Lower leg skin (tissue), 4 donors: ENCODE results near the gene EIF3M. TPM values are rescaled to one million over a fixed set of nuclear protein-coding genes. Genes with fewer than 3 reads are reported as not detected.

Experiments used
- DNase-seq, 2 donors: peaks; one replicate each; pipeline ENCODE4 v3.0.0-alpha.2; 2019; ENCODE audit warnings: low spot score in 2 of 2
- H3K4me3 ChIP-seq: fragments of 200-600 bp; sonication (generic); 2 replicates; pipeline ENCODE4 v1.5.1; 2017; ENCODE audit warnings: mild to moderate bottlenecking, low read depth; ENCODE audit not compliant: poor library complexity, severe bottlenecking
- POLR2A ChIP-seq, 2 donors: fragments of 450-650 bp; IDR thresholded peaks; one replicate each; pipeline ENCODE4 v1.6.1; 2016 to 2017; ENCODE audit warnings: antibody characterized with exemption in 2 of 2, mild to moderate bottlenecking in 1 of 2, moderate library complexity in 1 of 2
- WGBS, 2 donors: methylation state at CpG; one replicate each; pipeline ENCODE4 v1.1.5; 2018; 5-methylcytosine and 5-hydroxymethylcytosine counted together
- intact Hi-C: fragments of 100-400 bp; cut with DNase I; formaldehyde crosslinking; loops from one replicate; pipeline ENCODE4 v1.15.0; 2023; ENCODE audit warnings: low total_unique reads
- total RNA-seq, 4 donors: library from RNA; depleted of rRNA; stranded (reverse); fragments of >200 nt; gene quantifications; one replicate each; pipeline ENCODE4 v1.1.0, GENCODE V29; 2016
- TF ChIP-seq, protein P1 (sequence below), 3 donors: fragments of 450-650 bp; IDR thresholded peaks; one replicate each; pipeline ENCODE4 v1.5.1; 2016; ENCODE audit warnings: antibody characterized with exemption in 3 of 3, mild to moderate bottlenecking in 3 of 3, moderate library complexity in 2 of 3

Gene EIF3M
- total RNA-seq, 4 donors from 2014 or later = 365 to 696 (median 419) TPM

GRCh38 chr11:32569313-32569881 is 14.2 kb upstream of the EIF3M start:
- intact Hi-C loops = no loop called here
- no peak for DNase-seq
- TF ChIP-seq POLR2A (IDR thresholded peaks at IDR 0.05) = no peak
- TF ChIP-seq, protein P1, sequence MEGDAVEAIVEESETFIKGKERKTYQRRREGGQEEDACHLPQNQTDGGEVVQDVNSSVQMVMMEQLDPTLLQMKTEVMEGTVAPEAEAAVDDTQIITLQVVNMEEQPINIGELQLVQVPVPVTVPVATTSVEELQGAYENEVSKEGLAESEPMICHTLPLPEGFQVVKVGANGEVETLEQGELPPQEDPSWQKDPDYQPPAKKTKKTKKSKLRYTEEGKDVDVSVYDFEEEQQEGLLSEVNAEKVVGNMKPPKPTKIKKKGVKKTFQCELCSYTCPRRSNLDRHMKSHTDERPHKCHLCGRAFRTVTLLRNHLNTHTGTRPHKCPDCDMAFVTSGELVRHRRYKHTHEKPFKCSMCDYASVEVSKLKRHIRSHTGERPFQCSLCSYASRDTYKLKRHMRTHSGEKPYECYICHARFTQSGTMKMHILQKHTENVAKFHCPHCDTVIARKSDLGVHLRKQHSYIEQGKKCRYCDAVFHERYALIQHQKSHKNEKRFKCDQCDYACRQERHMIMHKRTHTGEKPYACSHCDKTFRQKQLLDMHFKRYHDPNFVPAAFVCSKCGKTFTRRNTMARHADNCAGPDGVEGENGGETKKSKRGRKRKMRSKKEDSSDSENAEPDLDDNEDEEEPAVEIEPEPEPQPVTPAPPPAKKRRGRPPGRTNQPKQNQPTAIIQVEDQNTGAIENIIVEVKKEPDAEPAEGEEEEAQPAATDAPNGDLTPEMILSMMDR (IDR thresholded peaks at IDR 0.05) = no peak
- H3K4me3 ChIP-seq = no peak overlapping the region
- WGBS, 2 donors = 43 to 56% methylated on average over 4 of the region's 4 CpGs

GRCh38 chr11:32571039-32571438 is 12.6 kb upstream of the EIF3M start:
- H3K4me3 ChIP-seq = no peak overlapping the region
- TF ChIP-seq, protein P1 (IDR thresholded peaks at IDR 0.05) = no peak
- no peak for TF ChIP-seq POLR2A (IDR thresholded peaks at IDR 0.05)
- DNase-seq = no peak
- 70 to 84% methylated on average over 10 of the region's 10 CpGs for WGBS, 2 donors
- intact Hi-C loops = no loop called here

DNA sequence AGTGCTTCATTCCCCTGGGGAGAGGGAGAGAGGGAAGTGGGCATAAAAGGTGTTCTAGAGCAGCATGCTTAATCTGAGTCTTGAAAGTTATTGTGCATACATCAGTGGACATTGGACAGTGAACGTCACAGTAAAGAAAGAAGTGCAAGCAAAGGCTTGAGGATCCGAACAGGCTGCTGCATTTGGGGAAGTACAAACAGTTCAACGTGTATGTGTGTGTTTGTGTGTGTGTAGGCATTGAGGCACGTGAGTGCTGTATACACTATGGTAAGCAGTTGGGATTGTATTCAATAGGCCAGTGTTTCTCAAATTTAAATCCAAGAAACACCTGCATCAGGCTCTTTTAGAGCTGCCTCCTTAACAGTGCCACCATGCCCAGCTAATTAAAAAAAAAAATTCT is 10.4 kb upstream of the EIF3M start:
- TF ChIP-seq POLR2A (IDR thresholded peaks at IDR 0.05) = no peak
- TF ChIP-seq, protein P1 (IDR thresholded peaks at IDR 0.05) = no peak
- no peak for DNase-seq
- H3K4me3 ChIP-seq = no peak overlapping the region
- WGBS, 2 donors = 80 to 88% methylated on average over 4 of the region's 4 CpGs
- intact Hi-C loops = no loop called here

GRCh38 chr11:32574421-32574820 is 9.2 kb upstream of the EIF3M start:
- no peak overlapping the region for H3K4me3 ChIP-seq
- TF ChIP-seq POLR2A (IDR thresholded peaks at IDR 0.05) = no peak
- TF ChIP-seq, protein P1 (IDR thresholded peaks at IDR 0.05) = no peak
- no peak for DNase-seq
- WGBS, 2 donors = 35 to 56% methylated on average over 4 of the region's 4 CpGs
- intact Hi-C loops = no loop called here

DNA sequence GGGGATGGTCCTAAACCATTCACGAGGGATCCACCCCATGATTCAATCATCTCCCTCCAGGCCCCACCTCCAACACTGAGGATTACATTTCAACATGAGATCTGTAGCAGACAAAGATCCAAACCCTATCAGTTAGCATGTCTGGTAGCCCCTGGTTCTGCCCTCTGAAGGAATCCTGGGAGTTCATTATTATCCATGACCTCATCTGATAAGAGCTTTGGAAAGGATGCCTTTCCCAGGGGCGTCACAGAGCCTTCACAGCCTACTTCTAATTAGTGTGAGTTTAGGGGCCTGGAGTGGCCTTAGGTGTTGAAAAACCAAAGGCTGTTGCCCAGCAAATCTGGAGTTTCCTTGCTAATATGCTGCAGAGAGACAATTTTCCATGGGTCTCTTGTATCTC is 8.6 kb upstream of the EIF3M start:
- 65 to 68% methylated on average over 2 of the region's 2 CpGs for WGBS, 2 donors
- intact Hi-C loops = no loop called here
- no peak overlapping the region for H3K4me3 ChIP-seq
- TF ChIP-seq POLR2A (IDR thresholded peaks at IDR 0.05) = no peak
- TF ChIP-seq, protein P1 (IDR thresholded peaks at IDR 0.05) = no peak
- DNase-seq = no peak

- WGBS, 2 donors = 93 to 96% methylated on average over 1 of the region's 1 CpG
- no peak overlapping the region for H3K4me3 ChIP-seq
- intact Hi-C loops = no loop called here
- DNase-seq = no peak
- TF ChIP-seq POLR2A (IDR thresholded peaks at IDR 0.05) = no peak
- TF ChIP-seq, protein P1 (IDR thresholded peaks at IDR 0.05) = no peak
Observed at GRCh38 chr11:32576456-32576855, 7.2 kb upstream of the EIF3M start.
